DMS 273 treated with DMSO at 0.1 percent for 48 hours (cell line): ENCODE data around the gene DAP.
A peak's percentile ranks its signal among the peaks of the same experiment; 100 is the strongest.
"Not testable (repeated sequence)": the region's sequence is repeated elsewhere in the genome, so short reads cannot be mapped to it uniquely, and the experiment has no call there.

Source experiments
- DNase-seq: peaks from one replicate; lab custom pipeline; 2025; lab: John Stamatoyannopoulos, UW

Gene DAP, protein sequence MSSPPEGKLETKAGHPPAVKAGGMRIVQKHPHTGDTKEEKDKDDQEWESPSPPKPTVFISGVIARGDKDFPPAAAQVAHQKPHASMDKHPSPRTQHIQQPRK

DNA sequence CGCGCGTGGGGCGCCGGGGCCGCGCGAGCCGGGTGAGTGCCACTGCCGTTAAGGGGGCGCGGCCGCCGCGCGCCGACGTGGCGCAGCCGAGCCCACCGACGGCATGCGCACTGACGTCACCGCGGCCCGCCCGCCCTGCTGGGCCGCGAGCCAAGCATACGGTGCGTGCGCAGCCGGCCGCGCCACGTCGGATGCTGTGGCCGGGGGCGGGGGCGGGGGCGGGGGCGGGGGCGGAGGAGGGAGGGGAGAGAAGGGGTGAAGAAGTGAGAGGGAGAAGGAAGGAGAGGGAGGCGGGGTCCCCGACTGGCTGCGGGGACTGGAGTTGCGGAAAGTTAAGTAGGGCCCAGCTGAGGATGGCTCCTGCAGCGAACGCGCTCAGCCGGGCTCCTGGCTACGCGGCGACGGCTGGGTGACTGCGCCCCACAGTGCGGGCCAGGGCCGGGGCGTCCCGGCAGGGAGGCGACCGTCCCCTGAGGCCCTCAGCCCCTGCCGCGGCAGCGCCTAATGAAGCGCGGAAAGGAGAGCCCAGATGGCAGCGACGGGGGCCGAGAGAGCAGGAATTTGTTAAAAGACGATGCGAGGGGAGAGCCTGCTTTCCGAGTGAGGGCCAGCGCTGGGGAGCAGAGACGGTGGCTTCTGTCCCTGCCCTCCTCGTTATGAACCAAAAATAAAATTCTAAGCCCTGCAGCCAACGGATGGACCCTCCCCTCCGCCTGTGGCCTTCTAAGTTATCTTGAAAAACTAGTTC is at the start of gene DAP:
Gene DAP, minus strand, starts transcription at position 50 of the 748 bp plus-strand sequence. CDS start 166 bp downstream, outside the sequence.
- peak; percentile 43 for DNase-seq

GRCh38 chr5:10808347-10809226 is 47.6 kb upstream of the DAP start:
- no peak for DNase-seq

DNA sequence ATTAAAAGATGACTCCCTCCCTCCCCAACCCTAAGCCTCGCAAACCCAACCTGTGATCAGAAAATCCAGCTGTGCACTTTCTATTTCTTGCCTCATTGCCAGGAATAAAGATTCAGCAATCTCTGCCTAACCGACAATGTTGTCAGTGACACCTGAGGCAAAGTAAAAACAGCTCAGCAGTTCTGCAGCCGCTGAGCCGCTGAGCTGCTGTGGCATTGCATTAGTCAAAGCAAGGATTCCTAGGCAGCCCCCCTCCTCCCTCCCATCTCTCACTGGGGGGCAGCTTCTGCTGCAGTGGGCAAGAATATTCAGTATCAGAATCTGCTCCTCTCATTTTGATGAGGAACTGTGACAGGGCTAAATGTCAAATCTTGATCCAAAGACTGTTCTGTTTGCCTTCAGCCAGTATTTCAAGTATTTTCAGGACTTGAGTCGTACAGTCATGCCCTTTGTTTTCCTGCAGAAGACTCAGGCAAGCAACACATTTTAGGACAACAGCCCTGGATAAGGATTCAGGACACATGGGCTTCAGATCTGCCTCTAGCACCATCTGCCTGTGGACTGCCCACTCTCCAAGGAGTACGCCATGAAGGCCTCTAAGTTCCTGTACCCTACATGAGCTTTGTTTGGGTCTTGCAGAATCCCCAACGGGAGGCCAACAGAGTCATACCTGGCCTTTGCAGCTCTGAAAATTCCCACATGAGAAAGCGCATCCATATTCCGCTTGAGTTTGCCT is 41.1 kb upstream of the DAP start:
- no peak for DNase-seq

- no peak for DNase-seq
Observed at GRCh38 chr5:10800852-10801251, 39.8 kb upstream of the DAP start.

- DNase-seq, result no peak
Observed at GRCh38 chr5:10797261-10797660, 36.2 kb upstream of the DAP start.

DNA sequence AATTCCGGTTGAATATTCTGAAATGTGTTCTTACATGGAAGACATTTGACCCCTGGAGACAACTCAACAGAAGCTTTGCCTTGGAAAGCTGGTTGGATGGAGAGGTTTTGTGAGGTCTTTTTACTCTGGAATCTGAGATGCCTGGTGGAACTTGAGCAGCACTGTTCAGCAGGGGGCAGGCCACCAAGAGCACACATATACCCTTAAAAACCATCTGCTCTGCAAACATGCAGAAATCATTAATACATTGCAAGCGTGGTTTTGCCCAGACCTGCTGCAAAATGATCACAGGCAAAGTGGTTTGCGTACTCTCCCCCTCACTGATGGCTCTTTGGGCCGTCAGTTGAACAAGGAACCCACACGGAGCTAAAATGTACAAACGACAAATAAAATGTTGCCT is 32.8 kb upstream of the DAP start:
- peak; percentile 42 for DNase-seq

- DNase-seq, result no peak
Observed at GRCh38 chr5:10792336-10792735, 31.3 kb upstream of the DAP start.

DNA sequence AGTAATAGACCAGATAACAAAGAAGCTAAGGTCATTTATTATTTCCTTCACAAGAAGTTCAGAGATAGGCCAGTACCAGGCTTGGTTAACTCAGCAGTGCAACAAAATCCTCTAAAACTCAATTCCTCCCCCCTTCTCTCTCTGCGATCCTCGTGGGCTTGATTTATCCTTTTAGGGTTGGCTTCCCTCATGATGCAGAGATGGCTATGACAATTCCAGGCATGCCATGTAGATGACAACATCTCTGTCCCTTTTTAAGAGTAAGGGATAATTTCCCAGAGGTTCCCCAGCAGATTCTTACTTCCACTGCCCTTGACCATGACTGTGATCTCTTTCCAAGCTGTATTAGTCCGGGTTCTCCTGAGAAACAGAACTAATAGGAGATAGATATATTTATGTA is 28.7 kb upstream of the DAP start:
- DNase-seq, result no peak

DNA sequence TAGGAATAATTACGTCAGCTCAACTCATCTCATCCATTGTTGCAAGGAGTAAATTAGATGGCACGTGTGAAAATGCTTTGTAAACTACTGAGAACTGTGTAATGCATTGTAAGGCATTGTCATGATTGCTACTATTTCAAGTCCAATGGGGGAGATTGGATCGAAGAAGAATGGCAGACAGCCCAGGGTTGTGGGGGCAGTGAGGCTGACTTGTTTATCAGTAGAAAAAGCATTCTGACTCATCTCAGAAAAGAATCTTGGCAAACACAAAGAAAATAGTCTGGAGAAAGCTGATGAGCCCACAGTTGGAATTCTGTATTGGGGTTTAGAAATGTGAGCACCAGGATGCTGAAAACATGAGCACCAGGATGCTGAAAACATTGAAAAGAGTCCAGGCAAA is 28.0 kb upstream of the DAP start:
- DNase-seq, result no peak

DNA sequence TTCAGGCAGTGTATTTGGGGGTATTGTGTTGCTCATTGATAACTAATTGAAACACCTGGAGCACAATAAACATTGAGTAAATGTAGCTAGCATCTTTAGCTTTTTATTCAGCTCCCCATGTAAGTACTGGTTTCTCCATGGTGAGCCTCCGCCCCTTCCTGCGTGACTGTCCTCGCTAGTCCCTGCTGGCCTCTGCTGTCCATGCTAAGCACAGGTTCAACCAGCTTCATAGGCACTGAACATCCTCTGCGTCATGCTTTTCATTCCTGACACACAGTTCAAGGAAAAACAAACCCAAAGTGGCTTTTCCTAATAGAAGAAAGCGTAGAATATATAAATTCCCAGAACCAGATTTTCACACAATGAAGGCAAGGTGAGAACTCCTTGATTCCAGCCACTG is 27.3 kb upstream of the DAP start:
- no peak for DNase-seq

GRCh38 chr5:10786835-10787234 is 25.8 kb upstream of the DAP start:
- DNase-seq, result no peak

GRCh38 chr5:10780208-10780607 is 19.2 kb upstream of the DAP start:
- not testable (repeated sequence) for DNase-seq

DNA sequence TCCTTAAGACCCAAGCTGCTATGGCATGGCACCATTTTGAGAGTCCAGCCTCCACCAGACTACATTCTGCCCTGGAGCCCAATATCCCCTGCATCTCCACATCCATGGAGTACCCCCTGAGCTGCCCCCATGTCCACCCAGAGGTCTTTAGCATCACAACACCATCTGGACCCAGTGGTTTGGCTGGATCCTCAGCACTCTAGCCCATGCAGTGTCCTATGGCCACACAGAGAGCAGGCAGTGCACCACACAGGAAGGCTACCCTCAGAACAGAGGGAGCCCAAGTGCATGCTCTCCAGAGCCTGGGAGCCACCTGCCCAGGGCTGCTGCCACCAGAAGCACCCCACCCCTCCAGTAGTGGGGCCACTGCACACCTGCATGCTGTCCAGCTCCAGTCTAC is 18.6 kb upstream of the DAP start:
- no peak for DNase-seq

DNA sequence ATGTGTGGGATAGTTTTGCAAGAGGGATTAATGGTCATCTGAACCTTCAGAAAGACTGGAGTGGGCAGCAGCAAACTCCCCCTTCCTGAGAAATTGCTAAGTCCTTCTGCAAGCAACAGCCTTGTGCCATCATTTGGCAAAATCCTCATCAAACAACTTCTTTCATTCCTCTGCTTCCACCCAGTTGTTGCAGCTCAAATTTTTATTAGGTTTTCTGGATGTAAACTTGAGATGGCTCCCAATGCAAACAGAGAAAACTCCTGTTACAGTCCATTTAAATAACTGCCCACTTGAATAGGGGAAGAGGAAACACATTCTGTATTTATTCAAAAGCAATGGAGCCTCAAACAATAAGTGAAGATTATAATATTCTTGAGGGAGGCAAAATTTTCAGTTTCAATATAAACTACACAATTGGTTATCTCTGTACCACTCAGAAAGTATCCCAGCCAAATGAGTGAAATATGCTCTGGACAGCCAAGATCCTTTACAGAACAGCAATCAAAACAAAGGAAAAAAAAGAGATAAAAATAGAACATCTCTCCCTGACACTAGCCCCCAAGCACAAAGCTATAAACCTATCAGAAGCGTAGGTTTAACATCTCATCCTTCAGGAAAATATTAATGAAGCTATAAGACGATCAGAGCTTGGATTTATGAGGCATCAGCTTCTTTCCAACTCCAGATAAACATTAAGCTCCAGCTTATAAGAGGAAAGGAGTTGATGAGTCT is 17.3 kb upstream of the DAP start:
- no peak for DNase-seq

- no peak for DNase-seq
Observed at GRCh38 chr5:10775646-10776045, 14.6 kb upstream of the DAP start.

- DNase-seq, result no peak
Observed at GRCh38 chr5:10772901-10773585, 12.0 kb upstream of the DAP start.

- no peak for DNase-seq
Observed at GRCh38 chr5:10768328-10768899, 7.4 kb upstream of the DAP start.

DNA sequence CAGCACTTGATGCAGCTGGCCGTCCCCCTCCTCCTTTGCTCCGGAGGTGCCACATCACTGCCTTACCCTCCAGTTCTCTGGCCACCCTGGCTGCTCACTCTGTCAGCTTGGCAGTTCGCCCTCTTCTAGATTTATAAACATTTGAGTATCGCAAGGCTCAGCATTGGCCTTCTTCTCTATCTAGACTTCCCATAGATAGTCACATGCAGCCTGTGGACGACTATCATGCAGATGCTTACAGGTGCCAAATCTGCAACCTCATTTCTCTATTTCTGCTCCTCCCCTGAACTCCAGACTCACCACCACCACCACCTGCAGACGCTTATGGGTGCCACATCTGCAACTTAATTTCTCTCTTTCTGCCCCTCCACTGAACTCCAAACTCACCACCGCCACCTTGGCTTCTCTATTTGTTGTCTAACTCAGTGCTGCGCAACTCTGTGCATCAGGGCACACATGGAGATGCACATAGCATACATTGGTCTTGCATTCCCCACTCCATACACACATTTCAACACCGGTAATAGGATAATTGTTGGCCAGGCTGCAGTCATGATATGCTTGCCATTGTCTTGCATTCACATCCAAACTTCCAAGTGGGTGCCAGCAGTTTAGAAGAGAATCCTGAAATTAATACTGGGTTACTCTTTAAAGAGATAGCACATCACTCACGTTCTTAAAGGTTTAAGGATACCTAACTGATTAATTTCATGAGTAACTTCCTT is 1.9 kb upstream of the DAP start:
- DNase-seq, result no peak

GRCh38 chr5:10761933-10762775 is 1.1 kb upstream of the DAP start:
- DNase-seq, result no peak
